ENCODE measurements around the gene BBS9.

The BBS9 gene

DNA sequence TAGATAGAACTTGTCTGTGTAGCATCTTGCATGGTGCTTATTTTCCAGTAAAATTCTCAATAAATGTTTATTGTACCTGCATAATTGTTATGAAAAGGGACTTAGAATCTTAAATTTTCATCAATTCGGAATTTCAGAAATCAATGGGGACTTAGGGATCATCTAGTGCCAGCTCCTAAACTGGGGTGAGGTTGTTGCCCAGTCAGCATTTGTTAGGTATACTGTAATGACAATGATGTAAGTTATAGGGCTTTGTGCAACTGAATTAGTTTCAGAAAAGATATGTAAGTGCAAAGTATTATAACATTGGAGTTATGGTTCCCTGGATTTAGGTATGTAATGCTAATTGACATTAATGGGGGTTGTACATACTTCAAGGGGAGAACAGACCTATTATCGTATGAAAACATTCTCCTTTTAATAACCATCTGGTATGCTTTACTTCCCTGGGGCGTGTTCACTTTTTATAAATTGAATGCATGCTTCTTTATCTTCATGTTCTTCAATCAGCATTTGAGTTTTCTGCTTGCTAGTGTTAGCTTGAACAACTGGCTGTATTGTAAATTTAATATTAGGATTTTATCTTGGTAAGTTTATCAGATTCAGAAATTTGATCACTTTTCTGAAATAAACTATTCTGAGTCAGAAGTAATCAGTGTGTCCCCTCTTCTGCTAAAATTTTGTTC lies 270.3 kb downstream of the BBS9 start:
- Histone ChIP-seq H3K9me3 (replicated peaks; ENCODE audit: insufficient read depth, low read length) (no peaks in the 10 kb centered on the region), H3K4me3 (ENCODE audit: low read length) (no peak overlapping the region), H2AFZ (ENCODE audit: low read length) (no peak overlapping the region), H3K79me2 (ENCODE audit: low read length) (no peaks in the 10 kb centered on the region), H3K27me3 (replicated peaks; ENCODE audit: insufficient read depth, low read length) (no peaks in the 10 kb centered on the region), H3K9me2 (replicated peaks; ENCODE audit: insufficient read depth, low read length) (no peaks in the 10 kb centered on the region), H3K4me2 (ENCODE audit: low read depth, low read length) (no peak overlapping the region), H3K9ac (ENCODE audit: low read length) (no peak overlapping the region), H3F3A (ENCODE audit: insufficient read depth, low read length) (no peaks in the 10 kb centered on the region), H3K27ac (ENCODE audit: low read length) (no peak overlapping the region), H3K4me1 (ENCODE audit: low read length) (no peaks in the 10 kb centered on the region), H3K36me3 (replicated peaks; ENCODE audit: insufficient read depth, low read length) (no peaks in the 10 kb centered on the region), H4K20me1 (ENCODE audit: insufficient read depth, low read length) (no peaks in the 10 kb centered on the region)
- no peak for DNase-seq
- TF ChIP-seq EZH2phosphoT487 (IDR thresholded peaks at IDR 0.05; ENCODE audit: low read length) = no peak
- no peak for TF ChIP-seq CTCF (IDR thresholded peaks at IDR 0.05; ENCODE audit: low read length)
- no peak for TF ChIP-seq EZH2 (optimal IDR thresholded peaks at IDR 0.05; ENCODE audit: low read depth, low read length)

GRCh38 chr7:33400214-33400538 lies 270.8 kb downstream of the BBS9 start:
- no peak overlapping the region for H2AFZ ChIP-seq (ENCODE audit: low read length)
- no peak for DNase-seq
- H3K27ac ChIP-seq (ENCODE audit: low read length) = no peak overlapping the region
- no peaks in the 10 kb centered on the region for H3K4me1 ChIP-seq (ENCODE audit: low read length)
- H3K27me3 ChIP-seq (replicated peaks; ENCODE audit: insufficient read depth, low read length) = no peaks in the 10 kb centered on the region
- H3F3A ChIP-seq (ENCODE audit: insufficient read depth, low read length) = no peaks in the 10 kb centered on the region
- H3K4me2 ChIP-seq (ENCODE audit: low read depth, low read length) = no peak overlapping the region
- no peak overlapping the region for H3K4me3 ChIP-seq (ENCODE audit: low read length)
- no peaks in the 10 kb centered on the region for H3K9me2 ChIP-seq (replicated peaks; ENCODE audit: insufficient read depth, low read length)
- H3K9ac ChIP-seq (ENCODE audit: low read length) = no peak overlapping the region
- no peaks in the 10 kb centered on the region for H3K79me2 ChIP-seq (ENCODE audit: low read length)
- H4K20me1 ChIP-seq (ENCODE audit: insufficient read depth, low read length) = no peaks in the 10 kb centered on the region
- TF ChIP-seq CTCF (IDR thresholded peaks at IDR 0.05; ENCODE audit: low read length) (no peak), EZH2phosphoT487 (IDR thresholded peaks at IDR 0.05; ENCODE audit: low read length) (no peak), EZH2 (optimal IDR thresholded peaks at IDR 0.05; ENCODE audit: low read depth, low read length) (no peak)
- no peaks in the 10 kb centered on the region for H3K9me3 ChIP-seq (replicated peaks; ENCODE audit: insufficient read depth, low read length)
- no peaks in the 10 kb centered on the region for H3K36me3 ChIP-seq (replicated peaks; ENCODE audit: insufficient read depth, low read length)

DNA sequence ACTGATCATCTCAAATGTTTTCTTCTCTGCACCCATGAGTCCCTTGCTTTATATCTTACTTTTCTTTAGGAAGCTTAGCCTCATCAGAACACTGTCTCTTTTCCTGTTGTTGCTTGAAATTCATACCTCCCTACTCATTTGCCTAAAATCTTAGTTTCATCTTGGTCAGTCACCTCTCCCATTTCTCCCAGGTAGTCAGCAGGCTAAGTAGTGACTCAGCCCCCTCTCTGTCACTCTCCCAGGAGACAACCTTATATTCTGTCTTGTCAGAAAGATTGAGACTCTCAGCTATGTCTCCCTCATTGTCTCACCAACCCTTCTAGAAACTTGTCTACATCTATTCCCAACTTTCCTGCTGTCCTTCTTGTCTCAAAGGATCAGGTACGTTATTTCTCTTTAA lies 280.9 kb downstream of the BBS9 start:
- no peak for DNase-seq
- Histone ChIP-seq H3K4me3 (ENCODE audit: low read length) (no peak overlapping the region), H3K9me3 (replicated peaks; ENCODE audit: insufficient read depth, low read length) (no peaks in the 10 kb centered on the region)

More for the DNA sequence above, 280.9 kb downstream of the BBS9 start:
- no peaks in the 10 kb centered on the region for H3K36me3 ChIP-seq (replicated peaks; ENCODE audit: insufficient read depth, low read length)
- no peak overlapping the region for H3K27ac ChIP-seq (ENCODE audit: low read length)
- H2AFZ ChIP-seq (ENCODE audit: low read length) = no peak overlapping the region
- TF ChIP-seq CTCF (IDR thresholded peaks at IDR 0.05; ENCODE audit: low read length) (no peak), EZH2 (optimal IDR thresholded peaks at IDR 0.05; ENCODE audit: low read depth, low read length) (no peak), EZH2phosphoT487 (IDR thresholded peaks at IDR 0.05; ENCODE audit: low read length) (no peak)
- H4K20me1 ChIP-seq (ENCODE audit: insufficient read depth, low read length) = no peaks in the 10 kb centered on the region
- H3K4me2 ChIP-seq (ENCODE audit: low read depth, low read length) = no peak overlapping the region
- no peak overlapping the region for H3K9ac ChIP-seq (ENCODE audit: low read length)
- 0 out of 2 replicates have a peak, but pooled peaks cover 4% of the 10 kb centered on the region for H3K4me1 ChIP-seq (ENCODE audit: low read length)
- no peaks in the 10 kb centered on the region for H3K27me3 ChIP-seq (replicated peaks; ENCODE audit: insufficient read depth, low read length)
- H3F3A ChIP-seq (ENCODE audit: insufficient read depth, low read length) = no peaks in the 10 kb centered on the region
- no peaks in the 10 kb centered on the region for H3K79me2 ChIP-seq (ENCODE audit: low read length)
- H3K9me2 ChIP-seq (replicated peaks; ENCODE audit: insufficient read depth, low read length) = no peaks in the 10 kb centered on the region
